Testis (tissue), 2 donors: ENCODE data around the gene SS18.

Experiments
- POLR2A ChIP-seq: fragments of 450-650 bp; IDR thresholded peaks from one replicate; pipeline ENCODE4 v1.6.1; 2017; ENCODE audit warnings: antibody characterized with exemption, mild to moderate bottlenecking, moderate library complexity
- TF ChIP-seq, protein P1 (sequence below), 3 experiments: fragments of 450-650 bp in 2 of 3; fragments of 200-600 bp in 1 of 3; sonication (generic) in 1 of 3; IDR thresholded peaks; one replicate each; pipeline ENCODE4 v1.5.1; 2016 to 2019; ENCODE audit warnings: antibody characterized with exemption in 3 of 3, mild to moderate bottlenecking in 2 of 3, moderate library complexity in 1 of 3

DNA sequence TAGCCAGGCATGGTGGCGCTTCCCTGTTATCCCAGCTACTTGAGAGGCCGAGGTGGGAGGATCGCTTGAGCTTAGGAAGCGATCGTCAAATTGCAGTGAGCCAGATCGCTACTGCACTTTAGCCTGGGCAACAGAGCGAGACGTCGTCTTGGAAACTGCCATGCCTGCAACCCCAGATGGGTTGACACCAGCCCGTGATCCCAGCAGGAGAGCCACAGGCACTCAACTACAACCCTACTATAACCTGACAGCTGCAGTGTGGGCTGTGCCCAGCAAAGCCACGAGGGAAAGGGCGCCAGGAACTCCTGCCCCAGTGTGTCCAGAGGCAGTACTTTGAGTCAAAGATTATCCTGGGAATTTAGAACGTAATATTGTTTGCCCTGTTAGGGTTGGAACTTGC, 85.6 kb downstream of the SS18 start:
- no peak for TF ChIP-seq POLR2A
- TF ChIP-seq, protein P1, sequence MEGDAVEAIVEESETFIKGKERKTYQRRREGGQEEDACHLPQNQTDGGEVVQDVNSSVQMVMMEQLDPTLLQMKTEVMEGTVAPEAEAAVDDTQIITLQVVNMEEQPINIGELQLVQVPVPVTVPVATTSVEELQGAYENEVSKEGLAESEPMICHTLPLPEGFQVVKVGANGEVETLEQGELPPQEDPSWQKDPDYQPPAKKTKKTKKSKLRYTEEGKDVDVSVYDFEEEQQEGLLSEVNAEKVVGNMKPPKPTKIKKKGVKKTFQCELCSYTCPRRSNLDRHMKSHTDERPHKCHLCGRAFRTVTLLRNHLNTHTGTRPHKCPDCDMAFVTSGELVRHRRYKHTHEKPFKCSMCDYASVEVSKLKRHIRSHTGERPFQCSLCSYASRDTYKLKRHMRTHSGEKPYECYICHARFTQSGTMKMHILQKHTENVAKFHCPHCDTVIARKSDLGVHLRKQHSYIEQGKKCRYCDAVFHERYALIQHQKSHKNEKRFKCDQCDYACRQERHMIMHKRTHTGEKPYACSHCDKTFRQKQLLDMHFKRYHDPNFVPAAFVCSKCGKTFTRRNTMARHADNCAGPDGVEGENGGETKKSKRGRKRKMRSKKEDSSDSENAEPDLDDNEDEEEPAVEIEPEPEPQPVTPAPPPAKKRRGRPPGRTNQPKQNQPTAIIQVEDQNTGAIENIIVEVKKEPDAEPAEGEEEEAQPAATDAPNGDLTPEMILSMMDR (IDR thresholded peaks at IDR 0.05) = no peak
